GM12878 (cell line): ENCODE measurements around the gene MAST3. TPM values are rescaled to one million over a fixed set of nuclear protein-coding genes. Genes with fewer than 3 reads are reported as not detected.

ENCODE experiments used
- ATF7 ChIP-seq: fragments of 450-650 bp; IDR thresholded peaks from 2 replicates; pipeline ENCODE4 v1.6.1; 2016; ENCODE audit warnings: low read depth, mild to moderate bottlenecking
- BCL11A ChIP-seq: IDR thresholded peaks from 2 replicates; pipeline ENCODE4 v1.6.1; 2011; ENCODE audit warnings: low read depth, low read length
- CREM ChIP-seq: IDR thresholded peaks from 2 replicates; pipeline ENCODE4 v1.6.1; 2014; ENCODE audit warnings: antibody characterized with exemption, low read depth
- DPF2 ChIP-seq: fragments of 450-650 bp; IDR thresholded peaks from 2 replicates; pipeline ENCODE4 v1.6.1; 2017; ENCODE audit warnings: mild to moderate bottlenecking
- EP300 ChIP-seq, 2 experiments: fragments of 150-350 bp in 1 of 2; IDR thresholded peaks; 2 replicates each; pipeline ENCODE4 v1.6.1; 2011 to 2012; ENCODE audit warnings: low read depth in 2 of 2, low read length in 2 of 2, borderline replicate concordance in 1 of 2, improper control_type of control experiment in 1 of 2, inconsistent platforms in 1 of 2; ENCODE audit not compliant: control insufficient read depth in 1 of 2
- ETV6 ChIP-seq, 2 experiments: fragments of 450-650 bp in 1 of 2; IDR thresholded peaks in 1 of 2; conservative IDR thresholded peaks in 1 of 2; 2 replicates each; pipeline ENCODE4 v1.6.1; 2014; ENCODE audit warnings: antibody characterized with exemption in 1 of 2, borderline replicate concordance in 1 of 2, low read depth in 1 of 2, mild to moderate bottlenecking in 1 of 2, moderate library complexity in 1 of 2
- IKZF2 ChIP-seq, 2 experiments: fragments of 450-650 bp; IDR thresholded peaks; 2 replicates each; pipeline ENCODE4 v1.6.1; 2017; ENCODE audit warnings: mild to moderate bottlenecking in 2 of 2, moderate library complexity in 2 of 2
- MEF2B ChIP-seq: fragments of 450-650 bp; IDR thresholded peaks from 2 replicates; pipeline ENCODE4 v1.6.1; 2018; ENCODE audit warnings: mild to moderate bottlenecking, moderate library complexity; ENCODE audit not compliant: partially characterized antibody, poor library complexity, severe bottlenecking
- MTA3 ChIP-seq: IDR thresholded peaks from 2 replicates; pipeline ENCODE4 v1.6.1; 2012; ENCODE audit warnings: low read length, inconsistent platforms, borderline replicate concordance
- NBN ChIP-seq: fragments of 450-650 bp; IDR thresholded peaks from 2 replicates; pipeline ENCODE4 v1.6.1; 2016
- PML ChIP-seq: IDR thresholded peaks from 2 replicates; pipeline ENCODE4 v1.6.1; 2012; ENCODE audit warnings: low read length, inconsistent platforms
- POLR2A ChIP-seq: IDR thresholded peaks from 2 replicates; pipeline ENCODE4 v1.6.1; 2011; ENCODE audit warnings: low read depth, mild to moderate bottlenecking, low read length
- POLR2AphosphoS5 ChIP-seq: IDR thresholded peaks from 2 replicates; pipeline ENCODE4 v1.6.1; 2011; ENCODE audit warnings: mild to moderate bottlenecking, low read length, inconsistent platforms
- RAD21 ChIP-seq: IDR thresholded peaks from 2 replicates; pipeline ENCODE4 v1.6.1; 2011; ENCODE audit warnings: mild to moderate bottlenecking, low read depth, low read length, moderate library complexity; ENCODE audit not compliant: insufficient read depth
- RB1 ChIP-seq: fragments of 450-650 bp; formaldehyde crosslinking; IDR thresholded peaks from 2 replicates; pipeline ENCODE4 v1.6.1; 2017; ENCODE audit warnings: mild to moderate bottlenecking, borderline replicate concordance
- RUNX3 ChIP-seq: IDR thresholded peaks from 2 replicates; pipeline ENCODE4 v1.6.1; 2012; ENCODE audit warnings: low read length, inconsistent platforms
- SMAD5 ChIP-seq: IDR thresholded peaks from 2 replicates; pipeline ENCODE4 v1.6.1; 2016; ENCODE audit warnings: antibody characterized with exemption, low read depth
- SMARCA5 ChIP-seq: fragments of 450-650 bp; IDR thresholded peaks from 2 replicates; pipeline ENCODE4 v1.6.1; 2017; ENCODE audit warnings: mild to moderate bottlenecking
- SMC3 ChIP-seq: IDR thresholded peaks from 2 replicates; pipeline ENCODE4 v1.6.1; 2011; ENCODE audit warnings: low read length, improper control_type of control experiment, borderline replicate concordance
- SREBF2 ChIP-seq: IDR thresholded peaks from 2 replicates; pipeline ENCODE4 v1.6.1; 2012; ENCODE audit warnings: mild to moderate bottlenecking, low read length
- STAT3 ChIP-seq: IDR thresholded peaks from 2 replicates; pipeline ENCODE4 v1.6.1; 2011; ENCODE audit warnings: low read depth, low read length, improper control_type of control experiment
- TAF1 ChIP-seq: IDR thresholded peaks from 2 replicates; pipeline ENCODE4 v1.6.1; 2011; ENCODE audit warnings: mild to moderate bottlenecking, low read depth, low read length, borderline replicate concordance
- TARDBP ChIP-seq: IDR thresholded peaks from 2 replicates; pipeline ENCODE4 v1.6.1; 2016; ENCODE audit warnings: borderline replicate concordance
- TBL1XR1 ChIP-seq: IDR thresholded peaks from 2 replicates; pipeline ENCODE4 v1.6.1; 2012; ENCODE audit warnings: low read depth, low read length, improper control_type of control experiment
- YY1 ChIP-seq: IDR thresholded peaks from 2 replicates; pipeline ENCODE4 v1.6.1; 2011; ENCODE audit warnings: low read depth, mild to moderate bottlenecking, low read length
- ZBED1 ChIP-seq: IDR thresholded peaks from 2 replicates; pipeline ENCODE4 v1.6.1; 2016; ENCODE audit warnings: borderline replicate concordance
- polyA plus RNA-seq, 11 experiments: library from polyadenylated mRNA; depleted of rRNA in 4 of 11; unstranded in 6 of 11; stranded (reverse) in 5 of 11; fragments of >200 nt; fragmentation: Nextera tagmentation in 4 of 11; fragmentation: Illumina TruSeq in 1 of 11; extraction: Ambion mirVana in 4 of 11; extraction: Trizol in 1 of 11; gene quantifications; 1 replicate in 1 of 11; 2 replicates in 10 of 11; pipeline versions ENCODE4 v1.2.1 to v1.2.3, GENCODE V29; 2011 to 2016; ENCODE audit warnings: inconsistent platforms in 2 of 11, missing spikeins in 2 of 11, low read depth in 1 of 11
- total RNA-seq, 4 experiments: library from RNA; depleted of rRNA in 3 of 4; stranded (reverse); fragments of >200 nt in 3 of 4; fragmentation: Illumina TruSeq in 1 of 4; extraction: Trizol in 1 of 4; gene quantifications; 2 replicates each; pipeline versions ENCODE4 v1.2.1 to v1.2.3, GENCODE V29; 2013 to 2021
- TF ChIP-seq, protein P1 (sequence below): fragments of 450-650 bp; IDR thresholded peaks from 2 replicates; pipeline ENCODE4 v1.6.1; 2016; ENCODE audit warnings: mild to moderate bottlenecking
- TF ChIP-seq, protein P2 (sequence below): fragments of 450-650 bp; IDR thresholded peaks from 2 replicates; pipeline ENCODE4 v1.6.1; 2017; ENCODE audit warnings: antibody characterized with exemption, mild to moderate bottlenecking, moderate library complexity
- TF ChIP-seq, protein P3 (sequence below): fragments of 450-650 bp; IDR thresholded peaks from 2 replicates; pipeline ENCODE4 v1.6.1; 2017; ENCODE audit warnings: low read depth, mild to moderate bottlenecking, moderate library complexity

MAST3 gene
- total and polyA plus RNA-seq, 10 of the 15 experiments (the other 5 are each of a cell fraction or from before 2014, with no cell fraction given): 3.0 to 22.2 (median 7.5) TPM

DNA sequence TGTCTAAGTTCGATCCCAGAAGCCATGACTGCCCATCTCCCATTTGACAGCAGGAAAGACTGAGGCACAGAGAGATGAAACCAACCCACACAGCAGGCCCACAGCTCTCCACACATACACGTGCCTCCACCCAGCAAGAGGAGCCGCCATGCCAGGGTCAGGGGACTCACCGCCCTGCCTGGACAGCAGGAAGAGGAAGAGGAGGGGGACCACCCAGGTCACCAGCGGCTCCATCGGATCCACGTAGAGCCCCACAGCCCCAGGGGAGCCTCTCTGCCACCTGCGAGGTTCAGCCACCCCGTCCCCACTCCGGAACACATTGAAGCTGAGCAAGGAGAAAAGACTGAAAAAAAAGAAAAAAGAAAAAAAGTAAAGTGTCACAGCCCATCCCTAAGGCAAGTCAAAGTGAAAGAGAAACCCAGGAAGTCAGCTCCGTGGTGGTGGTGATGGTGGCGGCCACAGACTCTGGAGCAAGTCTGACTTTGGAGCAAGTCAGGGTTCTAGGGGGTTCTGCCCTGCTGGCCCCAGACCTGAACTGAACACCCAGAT is 10.9 kb upstream of the MAST3 start, which contains the start of gene IL12RB1 (continued):
- TF ChIP-seq MEF2B: peak; percentile 66
- TF ChIP-seq SMARCA5: peak; percentile 89; the same call in 1 of the 2 replicates
- no peak for TF ChIP-seq TBL1XR1
- no peak for TF ChIP-seq TARDBP
- peak; percentile 62 for TF ChIP-seq POLR2A
- 0 out of 2 replicates have a peak, but pooled peaks have one; percentile 53 for TF ChIP-seq PML
- TF ChIP-seq, protein P1, sequence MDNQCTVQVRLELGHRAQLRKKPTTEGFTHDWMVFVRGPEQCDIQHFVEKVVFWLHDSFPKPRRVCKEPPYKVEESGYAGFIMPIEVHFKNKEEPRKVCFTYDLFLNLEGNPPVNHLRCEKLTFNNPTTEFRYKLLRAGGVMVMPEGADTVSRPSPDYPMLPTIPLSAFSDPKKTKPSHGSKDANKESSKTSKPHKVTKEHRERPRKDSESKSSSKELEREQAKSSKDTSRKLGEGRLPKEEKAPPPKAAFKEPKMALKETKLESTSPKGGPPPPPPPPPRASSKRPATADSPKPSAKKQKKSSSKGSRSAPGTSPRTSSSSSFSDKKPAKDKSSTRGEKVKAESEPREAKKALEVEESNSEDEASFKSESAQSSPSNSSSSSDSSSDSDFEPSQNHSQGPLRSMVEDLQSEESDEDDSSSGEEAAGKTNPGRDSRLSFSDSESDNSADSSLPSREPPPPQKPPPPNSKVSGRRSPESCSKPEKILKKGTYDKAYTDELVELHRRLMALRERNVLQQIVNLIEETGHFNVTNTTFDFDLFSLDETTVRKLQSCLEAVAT: peak; percentile 85
- peak in 1 of 2 experiments; percentile 63; a peak in 2 of 4 replicates for TF ChIP-seq ETV6 (conservative IDR thresholded peaks at IDR 0.05 in 1 of 2, IDR thresholded peaks at IDR 0.05 in 1 of 2; ENCODE audit: borderline replicate concordance in 1 of 2, low read depth in 1 of 2)
- peak; percentile 93 to 94 for TF ChIP-seq IKZF2 (IDR thresholded peaks at IDR 0.05)
- no peak for TF ChIP-seq RB1
- peak; percentile 54; the same call in 1 of the 2 replicates for TF ChIP-seq ATF7
- no peak for TF ChIP-seq RAD21
- TF ChIP-seq NBN: peak; percentile 89
- TF ChIP-seq SMAD5: peak; percentile 57; the same call in 1 of the 2 replicates
- peak; percentile 76; the same call in 1 of the 2 replicates for TF ChIP-seq MTA3
- TF ChIP-seq SREBF2: no peak
- TF ChIP-seq TAF1: peak; percentile 54; the same call in 1 of the 2 replicates
- TF ChIP-seq, protein P2, sequence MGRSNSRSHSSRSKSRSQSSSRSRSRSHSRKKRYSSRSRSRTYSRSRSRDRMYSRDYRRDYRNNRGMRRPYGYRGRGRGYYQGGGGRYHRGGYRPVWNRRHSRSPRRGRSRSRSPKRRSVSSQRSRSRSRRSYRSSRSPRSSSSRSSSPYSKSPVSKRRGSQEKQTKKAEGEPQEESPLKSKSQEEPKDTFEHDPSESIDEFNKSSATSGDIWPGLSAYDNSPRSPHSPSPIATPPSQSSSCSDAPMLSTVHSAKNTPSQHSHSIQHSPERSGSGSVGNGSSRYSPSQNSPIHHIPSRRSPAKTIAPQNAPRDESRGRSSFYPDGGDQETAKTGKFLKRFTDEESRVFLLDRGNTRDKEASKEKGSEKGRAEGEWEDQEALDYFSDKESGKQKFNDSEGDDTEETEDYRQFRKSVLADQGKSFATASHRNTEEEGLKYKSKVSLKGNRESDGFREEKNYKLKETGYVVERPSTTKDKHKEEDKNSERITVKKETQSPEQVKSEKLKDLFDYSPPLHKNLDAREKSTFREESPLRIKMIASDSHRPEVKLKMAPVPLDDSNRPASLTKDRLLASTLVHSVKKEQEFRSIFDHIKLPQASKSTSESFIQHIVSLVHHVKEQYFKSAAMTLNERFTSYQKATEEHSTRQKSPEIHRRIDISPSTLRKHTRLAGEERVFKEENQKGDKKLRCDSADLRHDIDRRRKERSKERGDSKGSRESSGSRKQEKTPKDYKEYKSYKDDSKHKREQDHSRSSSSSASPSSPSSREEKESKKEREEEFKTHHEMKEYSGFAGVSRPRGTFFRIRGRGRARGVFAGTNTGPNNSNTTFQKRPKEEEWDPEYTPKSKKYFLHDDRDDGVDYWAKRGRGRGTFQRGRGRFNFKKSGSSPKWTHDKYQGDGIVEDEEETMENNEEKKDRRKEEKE: no peak
- peak; percentile 72 for TF ChIP-seq DPF2
- TF ChIP-seq RUNX3: peak; percentile 86
- TF ChIP-seq POLR2AphosphoS5: peak; percentile 70; the same call in 1 of the 2 replicates
- TF ChIP-seq EP300 (IDR thresholded peaks at IDR 0.05; ENCODE audit: borderline replicate concordance in 1 of 2, control insufficient read depth in 1 of 2, low read depth in 2 of 2, low read length in 2 of 2): 0 out of 4 replicates have a peak, but pooled peaks of 1 of the 2 experiments have one; percentile 19
- no peak for TF ChIP-seq ZBED1
- peak; percentile 34; the same call in 1 of the 2 replicates for TF ChIP-seq BCL11A
- TF ChIP-seq STAT3: no peak
- no peak for TF ChIP-seq SMC3
- TF ChIP-seq, protein P3, sequence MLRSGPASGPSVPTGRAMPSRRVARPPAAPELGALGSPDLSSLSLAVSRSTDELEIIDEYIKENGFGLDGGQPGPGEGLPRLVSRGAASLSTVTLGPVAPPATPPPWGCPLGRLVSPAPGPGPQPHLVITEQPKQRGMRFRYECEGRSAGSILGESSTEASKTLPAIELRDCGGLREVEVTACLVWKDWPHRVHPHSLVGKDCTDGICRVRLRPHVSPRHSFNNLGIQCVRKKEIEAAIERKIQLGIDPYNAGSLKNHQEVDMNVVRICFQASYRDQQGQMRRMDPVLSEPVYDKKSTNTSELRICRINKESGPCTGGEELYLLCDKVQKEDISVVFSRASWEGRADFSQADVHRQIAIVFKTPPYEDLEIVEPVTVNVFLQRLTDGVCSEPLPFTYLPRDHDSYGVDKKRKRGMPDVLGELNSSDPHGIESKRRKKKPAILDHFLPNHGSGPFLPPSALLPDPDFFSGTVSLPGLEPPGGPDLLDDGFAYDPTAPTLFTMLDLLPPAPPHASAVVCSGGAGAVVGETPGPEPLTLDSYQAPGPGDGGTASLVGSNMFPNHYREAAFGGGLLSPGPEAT: peak; percentile 82
- TF ChIP-seq YY1: peak; percentile 46
- TF ChIP-seq CREM: peak; percentile 67; the same call in 1 of the 2 replicates
